H1 (cell line): ENCODE data around the gene MCC. TPM values are rescaled to one million over a fixed set of nuclear protein-coding genes. Genes with fewer than 3 reads are reported as not detected.

ENCODE experiments used
- CTCF ChIA-PET: fragments of 300-600 bp; sonication (Branson Sonifier 250); formaldehyde crosslinking; loops from one replicate; lab custom pipeline; 2021; ENCODE audit not compliant: partially characterized antibody; lab: Charles Lee
- POLR2A ChIA-PET: fragments of 300-600 bp; sonication (Branson Sonifier 250); formaldehyde crosslinking; loops from one replicate; lab custom pipeline; 2021; ENCODE audit warnings: inconsistent platforms; ENCODE audit not compliant: partially characterized antibody; lab: Charles Lee
- DNase-seq, 2 experiments: peaks; one replicate each; pipeline versions ENCODE4 v3.0.0 to v3.0.0-alpha.2; 2010 to 2022; ENCODE audit warnings: low spot score in 2 of 2, low read depth in 1 of 2, mixed read lengths in 1 of 2
- FAIRE-seq: peaks from 2 replicates; lab custom pipeline; 2011; peaks lifted over from hg19 to GRCh38; lab: Jason Lieb, UNC
- H2AFZ ChIP-seq: 2 replicates; pipeline ENCODE4 v1.8.1; 2012; ENCODE audit warnings: low read length, inconsistent platforms
- H2AK5ac ChIP-seq: 2 replicates; pipeline ENCODE4 v1.6.1; 2013; ENCODE audit warnings: low read depth, low read length
- H2BK120ac ChIP-seq: replicated peaks from 2 replicates; pipeline ENCODE3; 2013; ENCODE audit warnings: low read depth, low read length, inconsistent platforms
- H2BK12ac ChIP-seq: 2 replicates; pipeline ENCODE4 v1.6.1; 2013; ENCODE audit warnings: low read depth, low read length
- H2BK15ac ChIP-seq: 2 replicates; pipeline ENCODE4 v1.6.1; 2013; ENCODE audit warnings: low read length
- H2BK20ac ChIP-seq: 2 replicates; pipeline ENCODE4 v1.6.1; 2013; ENCODE audit warnings: low read length
- H2BK5ac ChIP-seq: 2 replicates; pipeline ENCODE4 v1.6.1; 2013; ENCODE audit warnings: low read depth, low read length
- H3K14ac ChIP-seq: 2 replicates; pipeline ENCODE4 v1.6.1; 2013; ENCODE audit warnings: inconsistent platforms; ENCODE audit not compliant: insufficient read length
- H3K18ac ChIP-seq: 2 replicates; pipeline ENCODE4 v1.6.1; 2013; ENCODE audit warnings: low read length; ENCODE audit errors: extremely low read depth
- H3K23ac ChIP-seq: 2 replicates; pipeline ENCODE4 v1.6.1; 2013; ENCODE audit warnings: inconsistent platforms; ENCODE audit not compliant: insufficient read length
- H3K23me2 ChIP-seq: 2 replicates; pipeline ENCODE4 v1.6.1; 2013; ENCODE audit warnings: low read depth, low read length
- H3K27ac ChIP-seq: 2 replicates; pipeline ENCODE4 v1.6.1; 2011; ENCODE audit warnings: low read depth, low read length, inconsistent platforms
- H3K27me3 ChIP-seq, 4 experiments: replicated peaks in 1 of 4; 1 replicate in 1 of 4; 2 replicates in 3 of 4; pipeline versions ENCODE4 v1.6.1 to v1.8.1; 2011 to 2013; ENCODE audit warnings: low read length in 3 of 4, mild to moderate bottlenecking in 3 of 4, inconsistent platforms in 2 of 4, mixed read lengths in 2 of 4, moderate library complexity in 1 of 4; ENCODE audit not compliant: control insufficient read depth in 3 of 4, insufficient read depth in 3 of 4; ENCODE audit errors: extremely low read depth in 1 of 4
- H3K36me3 ChIP-seq, 4 experiments: 2 replicates each; pipeline versions ENCODE4 v1.6.1 to v1.8.1; 2011 to 2013; ENCODE audit warnings: mild to moderate bottlenecking in 4 of 4, low read length in 3 of 4, moderate library complexity in 2 of 4, control low read depth in 1 of 4, inconsistent platforms in 1 of 4; ENCODE audit not compliant: insufficient read depth in 4 of 4, control insufficient read depth in 2 of 4
- H3K4ac ChIP-seq: replicated peaks from 2 replicates; pipeline ENCODE3; 2013; ENCODE audit warnings: low read length, low read depth, mixed read lengths, inconsistent platforms; ENCODE audit not compliant: insufficient read length
- H3K4me1 ChIP-seq, 4 experiments: replicated peaks in 1 of 4; 1 replicate in 1 of 4; 2 replicates in 3 of 4; pipeline versions ENCODE4 v1.6.1 to v1.8.1; 2011 to 2013; ENCODE audit warnings: low read length in 3 of 4, inconsistent platforms in 2 of 4, mixed read lengths in 1 of 4; ENCODE audit not compliant: insufficient read depth in 4 of 4, control insufficient read depth in 3 of 4
- H3K4me2 ChIP-seq, 2 experiments: 2 replicates each; pipeline versions ENCODE4 v1.6.1 to v1.8.1; 2011 to 2013; ENCODE audit warnings: low read depth in 2 of 2, low read length in 2 of 2, control low read depth in 1 of 2, inconsistent platforms in 1 of 2, mild to moderate bottlenecking in 1 of 2; ENCODE audit not compliant: insufficient read depth in 1 of 2
- H3K4me3 ChIP-seq, 4 experiments: fragments of 200-600, 300-600 bp in 1 of 4; sonication (generic), shearing (Covaris generic), sonication (Bioruptor Twin) in 1 of 4; 2 replicates each; pipeline versions ENCODE4 v1.5.1 to v1.8.1; 2011 to 2016; ENCODE audit warnings: low read length in 4 of 4, low read depth in 3 of 4, control low read depth in 2 of 4, inconsistent platforms in 2 of 4, mild to moderate bottlenecking in 2 of 4, mixed read lengths in 1 of 4, moderate library complexity in 1 of 4; ENCODE audit not compliant: insufficient read depth in 2 of 4; ENCODE audit errors: extremely low read depth in 1 of 4
- H3K56ac ChIP-seq: replicated peaks from 2 replicates; pipeline ENCODE3; 2013; ENCODE audit warnings: low read depth, mild to moderate bottlenecking, mixed read lengths, low read length, inconsistent platforms; ENCODE audit not compliant: insufficient read length
- H3K79me1 ChIP-seq: 2 replicates; pipeline ENCODE4 v1.6.1; 2013; ENCODE audit warnings: low read depth, low read length, control low read depth
- H3K79me2 ChIP-seq, 2 experiments: 2 replicates each; pipeline versions ENCODE4 v1.6.1 to v1.8.1; 2012 to 2013; ENCODE audit warnings: low read length in 2 of 2, mild to moderate bottlenecking in 2 of 2, inconsistent platforms in 1 of 2; ENCODE audit not compliant: insufficient read depth in 2 of 2, control insufficient read depth in 1 of 2
- H3K9ac ChIP-seq, 4 experiments: replicated peaks in 1 of 4; 1 replicate in 1 of 4; 2 replicates in 3 of 4; pipeline versions ENCODE4 v1.6.1 to v1.8.1; 2011 to 2013; ENCODE audit warnings: low read depth in 3 of 4, low read length in 3 of 4, control low read depth in 2 of 4, mild to moderate bottlenecking in 2 of 4, moderate library complexity in 2 of 4, inconsistent platforms in 1 of 4; ENCODE audit errors: extremely low read depth in 1 of 4
- H3K9me3 ChIP-seq, 2 experiments: 2 replicates each; pipeline versions ENCODE4 v1.6.1 to v1.8.1; 2012 to 2013; ENCODE audit warnings: mild to moderate bottlenecking in 2 of 2, moderate library complexity in 2 of 2, control low read depth in 1 of 2, inconsistent platforms in 1 of 2, low read depth in 1 of 2, low read length in 1 of 2, mixed read lengths in 1 of 2; ENCODE audit not compliant: insufficient read depth in 2 of 2
- H4K20me1 ChIP-seq, 2 experiments: replicated peaks in 1 of 2; 2 replicates each; pipeline versions ENCODE3 to v1.8.1; 2011 to 2013; ENCODE audit warnings: inconsistent platforms in 2 of 2, low read length in 2 of 2, mild to moderate bottlenecking in 1 of 2; ENCODE audit not compliant: insufficient read depth in 2 of 2, control insufficient read depth in 1 of 2
- H4K5ac ChIP-seq: 2 replicates; pipeline ENCODE4 v1.6.1; 2013; ENCODE audit warnings: low read length, low read depth, mixed read lengths, inconsistent platforms; ENCODE audit not compliant: insufficient read length
- H4K8ac ChIP-seq: 2 replicates; pipeline ENCODE4 v1.8.0; 2013; ENCODE audit warnings: mild to moderate bottlenecking, moderate library complexity, low read length, inconsistent platforms; ENCODE audit not compliant: insufficient read depth; ENCODE audit errors: extremely low read depth
- H4K91ac ChIP-seq: replicated peaks from 2 replicates; pipeline ENCODE3; 2013; ENCODE audit warnings: low read length, mixed read lengths, inconsistent platforms; ENCODE audit not compliant: insufficient read length
- WGBS, 2 experiments: shearing (Covaris generic) in 1 of 2; methylation state at CpG; one replicate each; pipeline versions ENCODE4 v1.1.6 to v1.1.7; 2013 to 2015; ENCODE audit warnings: low lambda C conversion rate in 2 of 2, mixed read lengths in 2 of 2, inconsistent platforms in 1 of 2, low coverage in 1 of 2, missing lambda C conversion rate in 1 of 2; ENCODE audit not compliant: insufficient replicate concordance in 2 of 2, insufficient coverage in 1 of 2, insufficient read length in 1 of 2; ENCODE audit errors: extremely low coverage in 1 of 2, missing lambda C conversion rate in 1 of 2; 5-methylcytosine and 5-hydroxymethylcytosine counted together
- polyA plus RNA-seq, 7 experiments: library from polyadenylated mRNA; depleted of rRNA in 3 of 7; stranded (reverse) in 5 of 7; unstranded in 2 of 7; fragments of >200 nt in 5 of 7; fragments of 200-250 nt in 2 of 7; gene quantifications; 1 replicate in 5 of 7; 2 replicates in 1 of 7; 4 replicates in 1 of 7; pipeline versions ENCODE4 v1.2.1 to v1.2.3, GENCODE V29; 2011 to 2013; ENCODE audit warnings: missing spikeins in 2 of 7, mixed read lengths in 2 of 7
- total RNA-seq: library from RNA; stranded (reverse); fragmentation: NEBNext Ultra II Directional; extraction: Animal tissue kit (Norgen Biotek cat#: 25700); gene quantifications from 2 replicates; pipeline ENCODE4 v1.2.1, GENCODE V29; 2021

MCC gene
- total and polyA plus RNA-seq, 2 of the 8 experiments (the other 6 are each of a cell fraction or from before 2014, with no cell fraction given), result 2.6 to 18.3 TPM

DNA sequence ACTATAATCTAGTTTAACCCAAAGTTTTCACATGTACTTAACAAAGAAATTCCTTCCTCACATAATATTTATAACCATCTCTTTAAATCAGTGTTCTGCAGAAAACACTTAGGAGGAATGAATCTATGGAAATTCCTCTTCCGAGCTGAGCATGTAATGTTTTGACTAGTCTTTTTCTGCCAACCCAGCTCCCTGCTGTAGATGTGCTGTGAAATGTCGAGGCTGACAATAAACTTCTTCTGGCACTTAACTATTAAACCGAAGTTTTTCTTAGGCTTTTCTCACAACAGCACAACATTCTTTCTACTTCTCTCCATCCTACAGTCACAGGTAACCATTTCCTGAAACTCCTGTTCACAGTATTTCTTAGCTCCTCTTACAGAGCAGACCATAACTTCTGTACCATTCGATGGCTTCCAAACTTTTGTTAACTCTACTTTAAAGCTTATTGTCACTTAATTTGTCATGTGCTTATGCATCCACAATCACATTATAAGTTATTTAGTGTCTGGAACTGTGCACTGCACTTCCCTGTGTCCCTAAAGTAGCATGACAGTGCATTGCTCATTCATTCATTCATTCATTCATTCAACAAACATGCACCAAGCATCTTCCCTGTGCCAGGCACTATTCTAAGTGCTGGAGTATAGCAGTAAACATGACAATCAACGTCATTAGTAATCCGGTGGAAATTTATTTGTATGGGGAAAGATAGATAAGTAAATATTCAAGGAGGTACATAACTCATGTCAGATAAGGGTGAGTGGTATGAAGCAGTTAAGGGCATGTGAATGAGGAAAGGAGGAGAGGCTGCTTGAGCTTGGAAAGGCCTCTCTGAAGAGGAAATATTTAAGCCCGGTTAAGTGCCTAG lies 108.1 kb downstream of the MCC start:
- Histone ChIP-seq H3K27ac (no peak overlapping the region), H3K56ac (no peak overlapping the region), H3K14ac (no peak overlapping the region), H2AK5ac (no peak overlapping the region), H3K4me2 (no peak overlapping the region), H2BK20ac (no peak overlapping the region), H3K9ac (no peak overlapping the region), H2BK15ac (no peak overlapping the region), H4K5ac (no peak overlapping the region), H3K4me3 (no peak overlapping the region), H3K79me1 (no peaks in the 10 kb centered on the region), H3K27me3 (no peaks in the 10 kb centered on the region), H3K23ac (no peak overlapping the region), H2AFZ (no peak overlapping the region), H3K18ac (no peak overlapping the region), H4K8ac (no peak overlapping the region), H3K4ac (no peak overlapping the region), H2BK12ac (no peak overlapping the region), H4K91ac (no peak overlapping the region), H3K23me2 (no peaks in the 10 kb centered on the region), H3K9me3 (no peaks in the 10 kb centered on the region), H3K79me2 (no peaks in the 10 kb centered on the region), H3K36me3 (no peaks in the 10 kb centered on the region), H3K4me1 (peaks cover 0 to 2% (median under 1%) of the 10 kb centered on the region in 4 experiments; a peak in 2 of 7 replicates), H2BK120ac (no peak overlapping the region), H2BK5ac (no peak overlapping the region), H4K20me1 (no peaks in the 10 kb centered on the region)
- FAIRE-seq (no peak), DNase-seq (no peak)
- 92% methylated on average over 7 of the region's 7 CpGs; no CpG with 5 or more reads in 1 of the 2 experiments for WGBS, 2 experiments
- CTCF ChIA-PET, result interaction anchor here (0.5 to 3.0 kb wide), 53 partner anchors 10 to 1030 kb away, joined by 3 to 47 read pairs (median 4); partner anchors contain the start of genes MCC and YTHDC2
- POLR2A ChIA-PET, result no interaction called here
